T-helper 22 cell (primary cell): ENCODE data around the gene VMP1.
"Not testable (repeated sequence)": the region's sequence is repeated elsewhere in the genome, so short reads cannot be mapped to it uniquely, and the experiment has no call there.

Experiments used
- DNase-seq: peaks from one replicate; pipeline ENCODE4 v3.0.0-alpha.2; 2020; ENCODE audit warnings: low read depth

VMP1 gene

DNA sequence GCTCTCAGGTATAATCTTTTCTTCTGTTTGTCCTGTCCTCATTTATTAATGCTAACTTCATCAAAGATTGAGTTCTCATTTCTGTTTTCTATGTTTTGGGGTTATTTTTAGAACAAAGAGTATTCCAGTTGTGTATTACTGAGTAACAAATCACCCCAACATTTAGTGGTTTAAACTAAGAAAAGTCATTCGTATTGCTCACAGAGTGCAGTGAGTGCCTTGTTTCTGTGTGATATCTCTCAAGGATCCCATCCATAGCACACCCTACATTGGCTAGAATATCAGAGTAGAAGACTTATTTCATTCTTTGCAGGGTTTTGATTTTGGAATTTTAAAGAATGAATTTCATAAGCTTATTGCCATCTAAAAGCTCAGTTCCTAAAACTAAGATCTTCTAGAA is 72.1 kb downstream of the VMP1 start:
- DNase-seq: no peak

DNA sequence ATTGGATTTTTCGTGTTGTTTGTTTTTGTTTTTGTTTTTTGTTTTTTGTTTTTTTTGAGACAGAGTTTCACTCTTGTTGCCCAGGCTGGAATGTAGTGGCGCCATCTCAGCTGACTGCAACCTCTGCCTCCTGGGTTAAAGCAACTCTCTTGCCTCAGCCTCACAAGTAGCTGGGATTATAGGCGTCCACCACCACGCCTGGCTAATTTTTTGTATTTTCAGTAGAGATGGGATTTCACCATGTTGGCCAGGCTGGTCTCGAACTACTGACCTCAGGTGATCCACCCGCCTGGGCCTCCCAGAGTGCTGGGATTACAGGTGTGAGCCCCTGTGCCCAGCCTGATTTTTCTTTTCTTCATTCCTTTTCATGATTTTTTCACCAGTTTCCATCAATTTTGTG is 73.1 kb downstream of the VMP1 start:
- not testable (repeated sequence) for DNase-seq

DNA sequence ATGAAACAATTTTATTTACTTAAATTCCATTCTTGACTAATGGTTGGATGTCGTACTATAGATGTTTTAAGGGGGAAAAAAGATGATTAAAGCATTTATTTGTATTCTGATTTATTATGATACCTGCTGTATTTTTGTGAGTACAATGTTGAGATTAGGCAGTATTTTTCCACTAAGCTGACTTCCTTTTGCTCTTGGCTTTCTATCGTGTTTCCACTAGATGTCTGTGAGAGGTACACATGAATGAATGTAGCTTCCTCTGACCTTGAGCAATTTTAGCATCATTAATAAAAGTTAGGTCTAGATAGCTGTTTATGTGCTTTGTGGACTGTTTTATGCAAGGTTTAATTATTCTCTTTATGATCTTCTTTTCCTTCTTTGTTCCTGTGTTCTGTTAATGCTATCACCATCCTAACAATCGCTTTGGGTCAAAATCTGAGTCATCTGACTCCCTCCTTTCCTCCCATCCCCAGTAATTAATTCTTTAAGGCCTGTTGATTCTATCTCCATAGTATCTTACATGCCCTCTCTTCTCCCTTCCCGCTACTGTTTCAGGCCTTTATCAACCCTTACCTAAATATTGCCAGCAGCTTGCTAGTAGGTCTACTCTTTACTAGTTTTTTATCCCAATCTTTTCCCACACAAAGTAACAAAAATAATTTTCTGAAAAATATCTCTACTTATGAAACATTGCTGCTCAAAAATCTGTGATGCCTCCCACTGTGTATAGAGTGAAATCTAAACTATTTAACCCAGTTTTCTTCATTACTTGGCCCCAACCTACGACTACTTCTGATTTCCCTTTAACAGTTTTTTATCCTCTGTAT is 76.0 kb downstream of the VMP1 start:
- no peak for DNase-seq

DNA sequence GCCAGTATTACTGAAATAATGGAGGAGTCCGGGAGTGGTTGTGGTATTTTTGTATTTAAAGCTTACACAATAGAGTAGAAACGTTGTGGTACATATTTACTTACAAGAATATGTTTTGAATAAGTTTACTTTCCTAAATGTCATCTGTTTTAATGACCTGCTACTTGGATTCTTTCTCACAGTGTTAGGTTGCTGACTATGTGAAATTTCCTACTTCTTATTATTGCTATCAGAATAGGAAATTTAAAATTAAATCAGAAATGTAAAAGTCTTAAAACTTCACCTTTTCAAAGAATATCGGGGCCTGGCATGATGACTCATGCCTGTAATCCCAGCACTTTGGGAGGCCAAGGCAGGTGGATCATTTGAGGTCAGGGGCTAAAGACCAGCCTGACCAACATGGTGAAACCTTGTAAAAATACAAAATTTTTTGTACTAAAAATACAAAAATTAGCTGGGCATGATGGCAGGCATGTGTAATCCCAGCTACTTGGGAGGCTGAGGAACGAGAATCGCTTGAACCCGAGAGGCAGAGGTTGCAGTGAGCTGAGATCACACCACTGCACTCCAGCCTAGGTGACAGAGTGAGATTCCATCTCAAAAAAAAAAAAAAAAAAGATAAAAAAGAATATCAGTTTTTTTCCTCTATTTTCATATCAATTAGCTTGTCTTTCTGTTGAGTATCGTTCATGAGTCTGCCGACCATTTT is 77.8 kb downstream of the VMP1 start:
- no peak for DNase-seq

DNA sequence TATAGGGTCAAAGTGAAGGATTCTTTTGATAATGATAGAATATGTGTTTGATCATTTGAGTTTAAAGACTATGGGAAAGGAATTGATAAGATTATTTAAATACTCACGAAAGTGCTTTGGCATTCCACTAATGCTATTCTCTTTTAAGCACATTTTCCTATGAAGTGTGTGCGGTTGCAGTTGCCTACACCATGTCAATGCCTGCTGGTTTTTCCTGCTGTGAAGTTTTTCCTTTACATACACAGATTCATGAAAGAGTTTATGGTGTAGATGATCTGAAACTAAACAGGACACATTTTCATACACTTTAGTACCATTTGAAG is 78.7 kb downstream of the VMP1 start:
- DNase-seq: no peak

DNA sequence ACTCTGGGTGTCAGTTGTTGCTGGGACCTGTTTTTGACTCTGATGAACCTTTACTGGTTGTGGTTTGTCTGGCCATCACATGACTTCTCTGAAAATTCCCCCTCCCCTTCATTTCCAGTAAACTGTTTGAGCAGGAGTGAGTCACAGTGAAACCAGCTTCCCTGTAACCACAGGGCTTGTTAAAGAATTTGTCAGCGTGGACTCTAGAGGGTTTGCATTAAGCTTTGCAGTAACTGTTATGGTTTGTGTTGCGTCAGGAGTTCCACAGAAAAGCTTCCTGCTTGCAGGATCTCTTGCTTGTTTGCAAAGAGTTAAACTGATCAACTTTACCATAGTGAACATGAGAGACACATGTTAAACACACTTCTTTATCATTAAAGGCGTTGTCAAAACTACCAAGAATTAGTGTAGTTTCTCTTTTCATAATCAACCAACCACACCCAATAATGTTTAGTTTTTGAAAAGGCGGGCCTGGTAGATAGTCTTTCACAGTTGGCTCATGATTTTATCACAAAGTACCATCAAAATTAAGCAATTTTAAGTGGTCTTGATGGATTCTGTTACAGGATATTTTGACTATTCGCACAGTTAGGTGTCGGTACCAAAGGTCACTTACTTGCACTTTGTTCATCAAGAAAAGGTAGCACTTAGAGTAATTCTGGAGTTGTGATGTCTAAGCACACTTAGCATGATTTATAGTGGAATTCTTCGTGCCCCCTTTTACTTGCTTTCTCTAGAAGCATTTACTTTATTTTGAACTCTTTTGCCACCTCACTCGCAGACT is 79.3 kb downstream of the VMP1 start:
- peak; percentile 76 for DNase-seq

DNA sequence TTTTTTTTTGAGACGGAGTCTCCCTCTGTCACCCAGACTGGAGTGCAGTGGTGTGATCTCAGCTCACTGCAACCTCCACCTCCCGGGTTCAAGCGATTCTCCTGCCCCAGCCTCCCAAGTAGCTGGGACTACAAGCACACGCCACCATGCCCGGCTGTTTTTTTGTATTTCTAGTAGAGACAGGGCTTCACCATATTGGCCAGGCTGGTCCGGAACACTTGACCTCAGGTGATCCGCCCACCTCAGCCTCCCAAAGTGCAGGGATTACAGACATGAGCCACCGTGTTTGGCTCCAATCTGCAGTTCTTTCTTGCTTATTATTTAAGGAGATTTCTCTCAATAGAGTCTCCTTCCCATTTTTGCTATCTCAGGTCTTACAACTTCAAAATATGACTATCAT is 82.4 kb downstream of the VMP1 start:
- DNase-seq: not testable (repeated sequence)

DNA sequence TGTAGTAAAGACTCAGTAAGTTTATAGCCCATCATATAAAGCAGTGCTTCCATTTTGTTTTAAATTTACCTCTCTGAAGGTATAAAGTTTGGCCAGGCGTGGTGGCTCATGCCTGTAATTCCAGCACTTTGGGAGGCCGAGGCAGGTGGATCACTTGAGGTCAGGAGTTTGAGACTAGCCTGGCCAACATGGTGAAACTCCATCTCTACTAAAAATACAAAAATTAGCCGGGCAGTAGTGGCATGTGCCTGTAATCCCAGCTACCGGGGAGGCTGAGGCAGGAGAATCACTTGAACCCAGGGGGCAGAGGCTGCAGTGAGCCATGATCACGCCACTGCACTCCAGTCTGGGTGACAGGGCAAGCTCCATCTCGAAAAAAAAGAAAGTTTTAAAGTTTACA is 83.0 kb downstream of the VMP1 start:
- DNase-seq: not testable (repeated sequence)

DNA sequence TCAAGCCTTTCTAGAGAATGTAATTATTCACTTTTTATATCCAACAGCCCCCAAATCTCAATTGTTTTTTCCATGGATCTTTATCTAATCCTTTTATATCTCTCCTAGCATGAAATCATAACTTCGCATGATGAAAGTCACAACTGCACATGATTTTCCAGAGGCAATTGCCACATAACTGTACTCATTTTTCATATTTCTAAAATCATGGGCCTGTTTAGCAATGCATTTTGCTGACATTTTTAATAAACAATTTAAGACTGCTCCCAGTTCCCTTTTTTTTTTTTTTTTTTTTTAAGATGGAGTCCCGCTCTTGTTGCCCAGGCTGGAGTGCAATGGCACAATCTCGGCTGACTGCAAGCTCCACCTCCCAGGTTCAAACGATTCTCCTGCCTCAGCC is 83.5 kb downstream of the VMP1 start:
- no peak for DNase-seq

DNA sequence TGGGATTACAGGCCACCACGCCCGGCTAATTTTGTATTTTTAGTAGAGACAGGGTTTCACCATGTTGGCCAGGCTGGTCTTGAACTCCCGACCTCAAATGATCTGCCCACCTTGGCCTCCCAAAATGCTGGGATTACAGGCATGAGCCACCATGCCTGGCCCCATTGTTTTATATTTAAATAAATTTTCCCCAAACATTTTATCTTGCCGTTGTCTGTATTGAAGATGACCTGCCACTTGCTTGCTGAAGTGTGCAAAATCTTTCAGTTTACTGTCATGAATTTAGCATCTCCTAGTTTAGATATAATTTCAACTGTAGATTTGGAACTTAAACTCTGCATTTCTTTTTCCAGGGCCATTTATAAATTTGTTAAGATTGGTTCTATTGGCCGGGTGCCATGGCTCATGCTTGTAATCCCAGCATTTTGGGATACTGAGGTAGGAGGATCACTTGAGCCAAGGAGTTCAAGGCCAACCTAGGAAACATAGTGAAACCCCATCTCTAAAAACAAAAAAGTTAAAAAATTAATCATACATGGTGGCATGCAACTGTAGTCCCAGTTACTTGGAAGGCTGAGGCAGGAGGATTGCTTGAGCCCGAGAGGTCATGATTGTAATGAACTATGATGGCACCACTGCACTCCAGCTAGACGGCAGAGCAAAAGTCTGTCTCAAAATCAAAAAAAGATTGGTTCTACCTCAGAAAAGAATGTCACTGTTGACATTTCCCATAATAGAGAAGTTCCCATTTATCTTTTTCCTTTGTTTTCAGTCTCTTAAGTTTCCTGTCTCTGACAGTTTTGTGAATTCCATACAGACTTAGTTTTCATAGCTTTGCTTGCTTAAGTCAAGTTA is 84.4 kb downstream of the VMP1 start:
- no peak for DNase-seq

DNA sequence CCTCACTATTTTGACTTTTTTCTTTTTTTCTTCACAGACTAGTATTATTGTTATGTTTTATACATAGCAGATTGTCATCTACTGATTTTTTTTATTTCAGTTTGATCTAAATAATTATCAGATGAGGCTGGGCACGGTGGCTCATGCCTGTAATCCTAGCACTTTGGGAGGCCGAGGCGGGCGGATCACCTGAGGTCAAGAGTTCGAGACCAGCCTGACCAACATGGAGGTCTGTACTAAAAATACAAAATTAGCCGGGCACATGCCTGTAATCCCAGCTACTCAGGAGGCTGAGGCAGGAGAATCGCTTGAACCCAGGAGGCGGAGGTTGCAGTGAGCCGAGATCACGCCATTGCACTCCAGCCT is 85.0 kb downstream of the VMP1 start:
- not testable (repeated sequence) for DNase-seq

DNA sequence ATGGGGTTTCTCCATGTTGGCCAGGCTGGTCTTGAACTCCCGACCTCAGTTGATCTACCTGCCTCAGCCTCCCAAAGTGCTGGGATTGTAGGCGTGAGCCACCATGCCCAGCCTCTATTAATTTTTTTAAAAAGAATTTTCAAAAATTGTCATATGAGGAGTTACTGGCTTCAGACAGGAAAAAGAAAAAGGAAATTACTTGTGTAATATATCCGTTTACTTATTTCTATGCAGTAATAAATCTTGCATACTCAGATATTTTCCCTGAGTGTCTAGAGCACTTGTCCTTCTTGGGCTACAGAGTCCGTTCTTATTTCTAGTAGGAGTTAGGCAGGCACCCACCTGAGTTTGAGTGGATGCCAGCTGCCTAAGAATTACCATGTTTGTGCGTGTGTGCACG is 85.8 kb downstream of the VMP1 start:
- no peak for DNase-seq

DNA sequence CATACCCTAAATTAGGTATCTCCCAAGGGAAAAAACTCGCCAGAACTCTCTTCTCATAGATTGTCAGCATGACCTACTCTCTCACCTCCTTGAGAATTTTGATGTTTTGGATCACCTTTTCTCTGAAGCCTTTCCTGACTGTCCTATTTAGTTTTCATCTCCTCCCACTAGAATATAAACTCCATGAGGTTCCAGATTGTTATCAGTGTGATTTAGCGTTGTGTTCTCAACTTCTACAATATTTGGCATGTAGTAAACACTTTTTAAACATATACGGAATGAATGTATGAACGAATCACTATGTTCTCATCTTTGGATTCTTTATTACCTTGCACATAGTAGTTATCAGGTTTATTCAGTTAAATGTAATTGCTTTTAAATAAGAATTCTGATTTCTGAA is 88.7 kb downstream of the VMP1 start:
- DNase-seq: no peak

DNA sequence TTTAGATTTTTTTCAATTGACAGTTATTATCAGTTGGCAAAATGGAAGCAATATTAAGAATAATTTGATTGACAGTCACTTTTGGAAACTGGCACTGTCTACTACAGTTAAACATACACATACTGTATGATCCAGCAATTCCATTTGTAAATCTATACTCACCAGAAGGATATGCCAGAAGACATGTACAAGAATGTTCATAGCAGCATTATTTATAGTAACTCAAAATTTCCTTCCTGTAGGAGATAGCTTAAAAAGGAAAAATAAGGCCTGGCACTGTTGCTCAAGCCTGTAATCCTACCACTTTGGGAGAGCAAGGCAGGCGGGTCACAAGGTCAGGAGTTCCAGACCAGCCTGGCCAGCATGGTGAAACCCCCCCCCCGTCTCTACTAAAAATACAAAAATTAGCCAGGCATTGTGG is 89.3 kb downstream of the VMP1 start:
- DNase-seq: no peak

DNA sequence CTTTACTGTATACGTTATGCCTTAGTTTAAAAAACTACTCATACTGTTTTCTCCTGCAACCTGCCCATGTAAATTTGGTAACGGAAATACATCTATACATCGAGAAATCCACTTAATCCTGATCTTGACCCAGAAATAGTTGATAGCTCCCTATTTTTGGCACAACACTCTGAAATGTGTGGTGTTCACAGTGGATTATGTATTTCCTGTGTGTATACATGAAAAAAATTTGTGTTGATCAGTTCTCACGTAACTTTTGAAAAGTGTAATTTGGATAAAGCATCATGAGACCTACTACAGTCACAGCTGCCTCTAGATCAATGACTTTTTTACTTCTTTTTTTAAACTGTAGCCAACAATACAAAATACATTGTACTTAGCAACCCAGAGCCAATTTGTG is 90.7 kb downstream of the VMP1 start:
- no peak for DNase-seq

DNA sequence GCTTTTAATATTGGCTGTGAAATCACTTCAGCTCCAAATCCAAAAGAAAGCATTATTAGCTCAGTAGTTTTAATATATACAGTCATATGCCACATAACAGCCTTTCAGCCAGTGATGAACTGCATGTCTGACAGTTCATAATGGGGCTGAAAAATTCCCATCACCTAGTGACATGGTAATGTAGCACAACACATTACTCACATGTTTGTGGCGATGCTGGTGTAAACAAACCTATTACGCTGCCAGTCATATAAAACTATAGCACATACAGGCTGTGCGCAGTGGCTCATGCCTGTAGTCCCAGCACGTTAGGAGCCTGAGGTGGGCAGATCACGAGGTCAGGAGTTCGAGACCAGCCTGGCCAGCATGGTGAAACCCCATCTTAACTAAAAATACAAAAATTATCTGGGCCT is 93.1 kb downstream of the VMP1 start:
- DNase-seq: no peak

DNA sequence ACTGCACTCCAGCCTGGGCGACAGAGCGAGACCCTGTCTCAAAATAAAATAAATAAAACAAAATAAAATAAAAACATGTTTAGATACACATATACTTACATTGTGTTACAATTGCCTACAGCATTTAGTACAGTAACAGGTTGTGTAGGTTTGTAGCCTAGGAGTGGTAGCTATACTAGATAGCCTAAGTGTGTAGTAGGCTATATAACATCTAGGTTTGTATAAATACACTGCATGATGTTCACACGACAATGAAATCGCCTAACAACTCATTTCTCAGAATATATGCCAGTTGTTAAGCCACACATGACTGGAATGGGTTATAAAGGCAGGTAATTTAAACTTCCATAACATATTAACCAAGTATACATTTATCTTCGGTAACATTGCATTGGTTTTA is 94.7 kb downstream of the VMP1 start:
- no peak for DNase-seq

DNA sequence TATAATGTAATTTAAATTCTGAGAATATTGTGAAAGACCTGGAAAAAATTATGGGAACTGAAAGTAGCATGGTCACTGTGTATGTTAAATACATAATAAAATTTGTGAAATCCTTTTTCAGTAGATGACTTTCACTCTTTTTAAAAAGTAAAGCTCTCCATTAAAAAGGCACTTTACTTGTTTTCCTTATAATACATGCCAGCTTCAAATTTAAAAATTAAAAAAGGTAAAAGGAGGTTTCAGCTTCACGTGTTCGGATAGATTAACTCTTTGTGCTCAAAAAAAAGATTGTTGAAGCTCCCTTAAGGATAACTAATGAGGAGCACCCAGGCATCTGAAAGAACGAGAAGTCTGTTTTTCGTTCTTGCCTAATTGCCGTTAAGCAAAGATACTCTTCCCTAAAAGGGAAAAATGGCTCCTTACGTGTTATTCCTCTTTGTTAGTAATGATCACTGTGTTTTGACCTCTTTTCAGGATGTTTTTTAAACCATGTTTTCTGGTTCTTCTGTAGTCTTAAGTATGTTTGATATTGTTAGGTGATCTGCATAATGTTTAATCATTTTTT is 97.5 kb downstream of the VMP1 start:
- no peak for DNase-seq

DNA sequence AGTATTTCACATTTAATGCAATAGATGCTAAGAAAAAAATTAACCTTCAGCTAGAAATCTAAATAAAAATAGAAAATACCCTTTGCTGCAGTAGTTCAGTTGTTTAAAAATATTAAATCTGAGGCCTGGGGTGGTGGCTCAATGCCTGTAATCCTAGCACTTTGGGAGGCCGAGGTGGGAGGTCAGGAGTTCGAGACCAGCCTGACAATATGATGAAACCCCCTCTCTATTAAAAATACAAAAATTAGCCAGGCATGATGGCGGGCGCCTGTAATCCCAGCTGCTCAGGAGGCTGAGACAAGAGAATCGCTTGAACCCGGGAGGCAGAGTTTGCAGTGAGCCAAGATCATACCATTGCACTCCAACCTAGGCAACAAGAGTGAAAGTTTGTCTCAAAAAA is 98.9 kb downstream of the VMP1 start:
- DNase-seq: not testable (repeated sequence)

DNA sequence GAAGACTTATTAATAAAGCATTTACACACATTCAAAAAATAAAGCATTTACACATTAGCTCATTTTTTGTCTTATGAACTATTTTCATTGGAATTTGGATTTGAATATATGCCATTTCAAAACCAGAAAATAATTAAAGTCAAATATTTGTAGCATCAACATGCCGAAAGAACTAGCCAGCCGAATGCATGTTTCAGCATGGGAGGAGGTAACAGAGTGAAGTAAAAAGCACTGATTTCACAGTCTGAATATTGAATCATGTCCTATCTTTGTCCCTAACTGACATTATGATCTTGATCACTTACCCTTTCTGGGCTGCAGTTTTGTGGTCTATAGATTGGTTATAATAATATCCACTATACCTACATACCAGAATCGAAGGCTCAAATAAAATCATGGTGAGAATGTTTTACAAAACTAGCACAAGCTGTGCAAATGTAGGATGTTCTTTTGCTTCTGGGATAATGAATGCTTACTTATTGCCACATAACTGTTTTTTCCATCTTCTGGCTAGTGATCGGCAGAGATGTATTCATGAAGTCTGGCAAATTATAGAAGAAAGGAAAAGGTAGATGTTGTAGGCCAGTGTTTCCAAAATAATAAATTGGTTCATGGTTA is 100.5 kb downstream of the VMP1 start:
- DNase-seq: no peak

DNA sequence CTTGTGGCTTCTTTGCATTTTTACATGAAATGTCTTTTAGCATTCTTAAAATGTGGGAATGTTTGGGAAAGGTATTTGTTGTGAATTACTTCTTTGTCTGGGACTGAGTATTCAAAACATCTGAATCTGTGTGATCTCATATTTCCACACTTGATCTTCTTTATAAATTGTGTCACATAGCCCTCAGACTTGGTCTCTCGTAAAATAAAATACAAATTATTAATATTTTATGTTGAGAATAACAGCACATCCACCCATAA is 103.4 kb downstream of the VMP1 start:
- no peak for DNase-seq

DNA sequence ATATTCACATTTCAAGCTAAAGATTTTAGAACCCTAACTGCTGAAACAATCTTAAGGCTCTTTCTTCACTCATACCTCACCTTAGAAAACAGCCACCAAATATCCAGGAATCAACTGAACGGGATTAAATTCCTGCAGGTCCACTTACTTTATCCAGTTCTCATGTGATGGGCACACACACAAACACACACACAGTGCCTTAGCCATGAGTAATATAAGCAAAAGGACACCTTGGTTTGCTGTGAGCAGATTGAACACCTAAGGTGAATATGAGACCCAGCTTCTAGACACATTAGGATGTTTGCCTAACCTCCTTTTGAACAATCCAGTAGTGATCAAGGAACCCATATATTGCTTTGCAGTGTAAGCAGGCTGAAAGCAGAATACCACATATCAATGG is 103.8 kb downstream of the VMP1 start:
- DNase-seq: no peak
